ENCODE results near the gene RTN4IP1.
"Not testable (repeated sequence)": the region's sequence is repeated elsewhere in the genome, so short reads cannot be mapped to it uniquely, and the experiment has no call there.

Gene RTN4IP1

GRCh38 chr6:106627760-106628159 lies 1.5 kb downstream of the RTN4IP1 start:
- DNase-seq = not testable (repeated sequence)

GRCh38 chr6:106626485-106626884 lies 2.8 kb downstream of the RTN4IP1 start:
- DNase-seq = no peak

- DNase-seq = no peak
These were observed 6.3 kb downstream of the RTN4IP1 start for GRCh38 chr6:106623039-106623438.

- no peak for DNase-seq
These were observed 6.9 kb downstream of the RTN4IP1 start for GRCh38 chr6:106622412-106622811.

- no peak for DNase-seq
These were observed 8.2 kb downstream of the RTN4IP1 start for GRCh38 chr6:106620931-106621672.

- DNase-seq = no peak
These were observed 10.1 kb downstream of the RTN4IP1 start for GRCh38 chr6:106619223-106619622.

- no peak for DNase-seq
These were observed 11.0 kb downstream of the RTN4IP1 start for GRCh38 chr6:106618324-106618723.

- no peak for DNase-seq
These were observed 11.4 kb downstream of the RTN4IP1 start for GRCh38 chr6:106617857-106618256.

GRCh38 chr6:106617302-106617701 lies 12.0 kb downstream of the RTN4IP1 start:
- DNase-seq = no peak

- DNase-seq = no peak
These were observed 14.6 kb downstream of the RTN4IP1 start for GRCh38 chr6:106614592-106615257.

GRCh38 chr6:106614166-106614565 lies 15.1 kb downstream of the RTN4IP1 start:
- no peak for DNase-seq

GRCh38 chr6:106613590-106613989 lies 15.7 kb downstream of the RTN4IP1 start:
- DNase-seq = no peak

GRCh38 chr6:106612671-106613416 lies 16.5 kb downstream of the RTN4IP1 start:
- DNase-seq = no peak

- no peak for DNase-seq
These were observed 18.3 kb downstream of the RTN4IP1 start for GRCh38 chr6:106611030-106611429.

- peak; percentile 38 for DNase-seq
These were observed 19.6 kb downstream of the RTN4IP1 start for GRCh38 chr6:106609699-106610098.

GRCh38 chr6:106608080-106608668 lies 21.1 kb downstream of the RTN4IP1 start:
- peak; percentile 29 for DNase-seq

- DNase-seq = no peak
These were observed 29.0 kb downstream of the RTN4IP1 start for GRCh38 chr6:106600329-106600728.

GRCh38 chr6:106599440-106599839 lies 29.9 kb downstream of the RTN4IP1 start:
- no peak for DNase-seq

- DNase-seq = no peak
These were observed 38.0 kb downstream of the RTN4IP1 start for GRCh38 chr6:106591111-106591825.

GRCh38 chr6:106588937-106589336 lies 40.4 kb downstream of the RTN4IP1 start:
- not testable (repeated sequence) for DNase-seq

- no peak for DNase-seq
These were observed 42.4 kb downstream of the RTN4IP1 start for GRCh38 chr6:106586815-106587415.

- no peak for DNase-seq
These were observed 47.8 kb downstream of the RTN4IP1 start for GRCh38 chr6:106581468-106581867.

Measured in NCI-H2029 (cell line).